Tibial nerve (tissue), 4 donors: Measurements from ENCODE around the gene EXOC4.

ENCODE experiments used
- CTCF ChIP-seq, 5 experiments: fragments of 200-600 bp in 3 of 5; fragments of 450-650 bp in 2 of 5; sonication (generic) in 3 of 5; IDR thresholded peaks; one replicate each; pipeline ENCODE4 v1.5.1; 2016 to 2019; ENCODE audit warnings: antibody characterized with exemption in 5 of 5, mild to moderate bottlenecking in 3 of 5, moderate library complexity in 2 of 5
- EP300 ChIP-seq, 2 donors: sonication (generic); formaldehyde crosslinking; IDR thresholded peaks; one replicate each; pipeline ENCODE4 v1.6.1; 2017; ENCODE audit warnings: antibody characterized with exemption in 2 of 2, mild to moderate bottlenecking in 1 of 2
- POLR2A ChIP-seq, 2 donors: fragments of 450-650 bp; IDR thresholded peaks; one replicate each; pipeline ENCODE4 v1.6.1; 2017; ENCODE audit warnings: antibody characterized with exemption in 2 of 2, mild to moderate bottlenecking in 2 of 2, moderate library complexity in 2 of 2

GRCh38 chr7:133409421-133409820 is 156.5 kb downstream of the EXOC4 start:
- no peak for TF ChIP-seq POLR2A (IDR thresholded peaks at IDR 0.05)
- no peak for TF ChIP-seq CTCF (IDR thresholded peaks at IDR 0.05)
- no peak for TF ChIP-seq EP300 (IDR thresholded peaks at IDR 0.05)
